GM23338 (cell line): ENCODE measurements around the gene MARCKS. TPM values are rescaled to one million over a fixed set of nuclear protein-coding genes. Genes with fewer than 3 reads are reported as not detected.

Experiments used
- ATAC-seq: fragments of 200-7000 bp; cut with Tn5 transposase; 3 replicates; pipeline ENCODE4 v1.9.1; 2020
- DNase-seq: peaks from one replicate; pipeline ENCODE4 v3.0.0-alpha.2; 2015; ENCODE audit warnings: low spot score
- H2AFZ ChIP-seq: fragments of 200-600 bp; sonication (generic); 2 replicates; pipeline ENCODE4 v1.8.0; 2016; ENCODE audit warnings: antibody characterized with exemption, mild to moderate bottlenecking, moderate library complexity
- H3F3A ChIP-seq: fragments of 200-600 bp; sonication (generic); replicated peaks from 2 replicates; pipeline ENCODE4 v1.8.0; 2017; ENCODE audit warnings: antibody characterized with exemption, mixed run types, low read depth
- H3K27ac ChIP-seq: fragments of 200-600 bp; sonication (generic); 2 replicates; pipeline ENCODE4 v1.6.1; 2016; ENCODE audit warnings: low read depth
- H3K27me3 ChIP-seq: fragments of 200-600 bp; sonication (generic); 2 replicates; pipeline ENCODE4 v1.8.0; 2016; ENCODE audit warnings: mild to moderate bottlenecking, mixed run types, moderate library complexity; ENCODE audit not compliant: insufficient read depth
- H3K36me3 ChIP-seq: fragments of 200-600 bp; sonication (generic); 2 replicates; pipeline ENCODE4 v1.8.0; 2016; ENCODE audit warnings: mild to moderate bottlenecking; ENCODE audit not compliant: insufficient read depth
- H3K4me1 ChIP-seq: fragments of 200-600 bp; sonication (generic); 2 replicates; pipeline ENCODE4 v1.8.0; 2016; ENCODE audit warnings: mild to moderate bottlenecking, moderate library complexity; ENCODE audit not compliant: insufficient read depth
- H3K4me2 ChIP-seq: fragments of 200-600 bp; sonication (generic); 2 replicates; pipeline ENCODE4 v1.7.1; 2017; ENCODE audit warnings: mixed run types
- H3K4me3 ChIP-seq: fragments of 200-600 bp; sonication (generic); 2 replicates; pipeline ENCODE4 v1.6.1; 2016; ENCODE audit warnings: mixed run types
- H3K79me2 ChIP-seq: fragments of 200-600 bp; sonication (generic); replicated peaks from 2 replicates; pipeline ENCODE4 v1.8.0; 2017; ENCODE audit warnings: mild to moderate bottlenecking; ENCODE audit not compliant: insufficient read depth
- H3K9me2 ChIP-seq: fragments of 200-600 bp; sonication (generic); 2 replicates; pipeline ENCODE4 v1.8.0; 2017; ENCODE audit not compliant: insufficient read depth
- H4K20me1 ChIP-seq: fragments of 200-600 bp; sonication (generic); replicated peaks from 2 replicates; pipeline ENCODE4 v1.8.0; 2017; ENCODE audit warnings: mild to moderate bottlenecking; ENCODE audit not compliant: insufficient read depth
- H3K27ac Mint-ChIP-seq: 2 replicates; pipeline ENCODE4 v1.8.0; 2020; ENCODE audit warnings: inconsistent platforms, mild to moderate bottlenecking, moderate library complexity, mixed read lengths
- H3K27me3 Mint-ChIP-seq: 3 replicates; pipeline ENCODE4 v1.8.0; 2022; ENCODE audit warnings: low read depth, mild to moderate bottlenecking, moderate library complexity, mixed read lengths, inconsistent platforms; ENCODE audit not compliant: insufficient read depth, poor library complexity
- H3K36me3 Mint-ChIP-seq: 3 replicates; pipeline ENCODE4 v1.8.0; 2021; ENCODE audit warnings: low read depth, mild to moderate bottlenecking, inconsistent platforms, moderate library complexity, mixed read lengths
- H3K4me1 Mint-ChIP-seq: 3 replicates; pipeline ENCODE4 v1.8.0; 2020; ENCODE audit warnings: mild to moderate bottlenecking, inconsistent platforms, mixed read lengths
- H3K4me3 Mint-ChIP-seq: 3 replicates; pipeline ENCODE4 v1.8.0; 2021; ENCODE audit warnings: moderate library complexity, mild to moderate bottlenecking, inconsistent platforms, mixed read lengths
- H3K9me3 Mint-ChIP-seq: 3 replicates; pipeline ENCODE4 v1.8.0; 2020; ENCODE audit warnings: moderate library complexity, mild to moderate bottlenecking, inconsistent platforms, mixed read lengths
- CREB1 ChIP-seq: fragments of 250-450 bp; sonication (Bioruptor Pico); IDR thresholded peaks from 2 replicates; pipeline ENCODE4 v1.5.0; 2020; ENCODE audit warnings: low read depth, mild to moderate bottlenecking, moderate library complexity
- EZH2 ChIP-seq: fragments of 200-600 bp; sonication (generic); IDR thresholded peaks from one replicate; pipeline ENCODE4 v1.8.0; 2017; ENCODE audit warnings: antibody characterized with exemption, mild to moderate bottlenecking, low read depth; ENCODE audit not compliant: unreplicated experiment
- EZH2phosphoT487 ChIP-seq: fragments of 200-600 bp; sonication (generic); IDR thresholded peaks from one replicate; pipeline ENCODE4 v1.8.1; 2018; ENCODE audit warnings: antibody characterized with exemption; ENCODE audit not compliant: unreplicated experiment
- JUNB ChIP-seq: IDR thresholded peaks from one replicate; pipeline ENCODE4 v1.6.1; 2016; ENCODE audit warnings: antibody characterized with exemption; ENCODE audit not compliant: unreplicated experiment
- POLR2AphosphoS5 ChIP-seq: IDR thresholded peaks from 2 replicates; pipeline ENCODE4 v1.6.1; 2016; ENCODE audit warnings: antibody characterized with exemption, low read depth
- STAT1 ChIP-seq: IDR thresholded peaks from one replicate; pipeline ENCODE4 v1.6.1; 2016; ENCODE audit warnings: antibody characterized with exemption; ENCODE audit not compliant: unreplicated experiment
- ZNF331 ChIP-seq: fragments of 250-450 bp; sonication (Bioruptor Pico); IDR thresholded peaks from 2 replicates; pipeline ENCODE4 v1.5.0; 2020; ENCODE audit warnings: low read depth, mild to moderate bottlenecking, moderate library complexity
- polyA plus RNA-seq: library from polyadenylated mRNA; unstranded; fragments of >200 nt; fragmentation: Nextera tagmentation; extraction: Ambion mirVana; gene quantifications from 2 replicates; pipeline ENCODE4 v1.2.1, GENCODE V29; 2016
- total RNA-seq: library from RNA; depleted of rRNA; stranded (reverse); fragments of >200 nt; shearing (Covaris generic); gene quantifications from 2 replicates; pipeline ENCODE4 v1.2.3, GENCODE V29; 2014
- TF ChIP-seq, protein P1 (sequence below): IDR thresholded peaks from one replicate; pipeline ENCODE4 v1.6.1; 2018; ENCODE audit warnings: antibody characterized with exemption; ENCODE audit not compliant: unreplicated experiment
- TF ChIP-seq, protein P2 (sequence below): fragments of 250-450 bp; sonication (Bioruptor Pico); IDR thresholded peaks from 2 replicates; pipeline ENCODE4 v1.5.0; 2020; ENCODE audit warnings: mild to moderate bottlenecking, moderate library complexity
- TF ChIP-seq, protein P3 (sequence below), 2 experiments: fragments of 200-600 bp in 1 of 2; sonication (generic) in 1 of 2; conservative IDR thresholded peaks; 2 replicates each; pipeline versions ENCODE4 v1.5.1 to v1.6.1; 2016 to 2017; ENCODE audit warnings: antibody characterized with exemption in 2 of 2, low read depth in 2 of 2, mild to moderate bottlenecking in 2 of 2, moderate library complexity in 1 of 2
- TF ChIP-seq, protein P4 (sequence below): IDR thresholded peaks from 2 replicates; pipeline ENCODE4 v1.6.1; 2016; ENCODE audit warnings: antibody characterized with exemption

Gene MARCKS
- total and polyA plus RNA-seq, 2 experiments from 2014 or later, result 71.5 to 85.9 TPM

DNA sequence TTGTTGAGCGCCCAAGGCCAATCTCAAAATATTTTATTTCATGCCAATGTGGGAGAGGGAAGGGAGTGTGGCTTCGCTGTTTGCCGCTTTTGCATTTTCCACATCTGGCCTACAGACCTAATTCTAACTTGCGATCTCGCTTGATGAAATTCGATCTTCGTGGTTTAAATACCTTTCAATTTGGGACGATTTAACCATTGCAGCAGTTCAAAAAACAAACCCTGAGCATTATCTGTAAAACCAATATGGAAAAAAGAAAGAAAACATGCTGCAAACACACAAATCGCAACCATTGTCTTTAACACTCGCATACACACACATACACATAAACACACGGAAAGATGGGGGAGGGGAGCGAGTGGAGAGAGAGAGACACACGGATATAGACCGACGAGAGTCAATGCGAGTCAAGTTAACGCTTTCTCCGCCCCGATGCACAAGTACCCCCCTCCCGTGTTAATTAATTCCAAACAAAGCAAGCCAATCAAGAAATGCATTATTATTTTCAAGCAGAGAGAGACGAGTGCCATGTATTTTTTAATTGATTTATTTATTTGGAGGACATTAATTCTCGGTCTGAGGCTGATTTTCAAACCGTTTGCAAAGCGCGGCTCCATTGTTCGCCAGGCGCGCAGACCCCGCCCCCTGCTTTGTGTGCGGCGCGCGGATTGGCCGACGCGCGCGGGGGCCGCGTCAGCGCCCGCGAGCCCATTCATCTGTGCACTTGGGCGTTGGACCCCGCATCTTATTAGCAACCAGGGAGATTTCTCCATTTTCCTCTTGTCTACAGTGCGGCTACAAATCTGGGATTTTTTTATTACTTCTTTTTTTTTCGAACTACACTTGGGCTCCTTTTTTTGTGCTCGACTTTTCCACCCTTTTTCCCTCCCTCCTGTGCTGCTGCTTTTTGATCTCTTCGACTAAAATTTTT lies at the start of gene MARCKS (continued):
- TF ChIP-seq CREB1 (CRISPR knock-in tag), result peak; percentile 55; the same call in 1 of the 2 replicates

DNA sequence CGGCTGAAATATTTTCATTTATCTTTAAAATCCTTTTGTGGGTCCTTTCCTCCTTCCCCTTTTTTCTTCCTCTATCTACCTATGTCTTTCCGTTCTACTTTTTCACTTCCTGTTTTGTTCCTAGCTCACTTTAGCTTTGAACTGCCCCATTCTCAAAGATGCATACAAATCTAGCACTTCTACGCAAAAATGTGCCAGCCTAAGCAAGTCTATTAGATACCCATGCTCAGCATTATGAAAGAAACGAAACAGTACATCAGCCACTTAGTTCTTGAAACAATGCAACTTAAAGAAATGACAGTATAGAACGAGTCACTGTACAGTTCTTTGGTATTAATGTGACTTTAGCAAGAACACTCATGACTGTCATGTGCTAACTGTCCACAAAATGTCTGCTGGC lies 47.3 kb upstream of the MARCKS start:
- H3K27me3 Mint-ChIP-seq, result peaks cover 2% of the 10 kb centered on the region
- DNase-seq (no peak), ATAC-seq (no peak)
- no peaks in the 10 kb centered on the region; the same call in 2 of the 3 replicates for H3K9me3 Mint-ChIP-seq
- no peak overlapping the region for H3K4me2 ChIP-seq
- no peak overlapping the region for H3K27ac Mint-ChIP-seq
- H3K4me3 Mint-ChIP-seq, result no peak overlapping the region
- no peak overlapping the region for H3K4me3 ChIP-seq
- no peaks in the 10 kb centered on the region for H3K4me1 ChIP-seq
- H3K9me2 ChIP-seq, result 0 out of 2 replicates have a peak, but pooled peaks cover 3% of the 10 kb centered on the region
- no peaks in the 10 kb centered on the region for H3K27me3 ChIP-seq
- H3K79me2 ChIP-seq, result no peaks in the 10 kb centered on the region
- H4K20me1 ChIP-seq, result no peaks in the 10 kb centered on the region
- no peak overlapping the region for H2AFZ ChIP-seq
- no peaks in the 10 kb centered on the region for H3K36me3 Mint-ChIP-seq
- H3K4me1 Mint-ChIP-seq, result peaks cover 3% of the 10 kb centered on the region; the same call in 1 of the 3 replicates
- no peak overlapping the region for H3K27ac ChIP-seq
- H3F3A ChIP-seq, result no peaks in the 10 kb centered on the region
- no peaks in the 10 kb centered on the region for H3K36me3 ChIP-seq
- TF ChIP-seq ZNF331 (CRISPR knock-in tag), result no peak
- no peak for TF ChIP-seq STAT1
- TF ChIP-seq, protein P1, sequence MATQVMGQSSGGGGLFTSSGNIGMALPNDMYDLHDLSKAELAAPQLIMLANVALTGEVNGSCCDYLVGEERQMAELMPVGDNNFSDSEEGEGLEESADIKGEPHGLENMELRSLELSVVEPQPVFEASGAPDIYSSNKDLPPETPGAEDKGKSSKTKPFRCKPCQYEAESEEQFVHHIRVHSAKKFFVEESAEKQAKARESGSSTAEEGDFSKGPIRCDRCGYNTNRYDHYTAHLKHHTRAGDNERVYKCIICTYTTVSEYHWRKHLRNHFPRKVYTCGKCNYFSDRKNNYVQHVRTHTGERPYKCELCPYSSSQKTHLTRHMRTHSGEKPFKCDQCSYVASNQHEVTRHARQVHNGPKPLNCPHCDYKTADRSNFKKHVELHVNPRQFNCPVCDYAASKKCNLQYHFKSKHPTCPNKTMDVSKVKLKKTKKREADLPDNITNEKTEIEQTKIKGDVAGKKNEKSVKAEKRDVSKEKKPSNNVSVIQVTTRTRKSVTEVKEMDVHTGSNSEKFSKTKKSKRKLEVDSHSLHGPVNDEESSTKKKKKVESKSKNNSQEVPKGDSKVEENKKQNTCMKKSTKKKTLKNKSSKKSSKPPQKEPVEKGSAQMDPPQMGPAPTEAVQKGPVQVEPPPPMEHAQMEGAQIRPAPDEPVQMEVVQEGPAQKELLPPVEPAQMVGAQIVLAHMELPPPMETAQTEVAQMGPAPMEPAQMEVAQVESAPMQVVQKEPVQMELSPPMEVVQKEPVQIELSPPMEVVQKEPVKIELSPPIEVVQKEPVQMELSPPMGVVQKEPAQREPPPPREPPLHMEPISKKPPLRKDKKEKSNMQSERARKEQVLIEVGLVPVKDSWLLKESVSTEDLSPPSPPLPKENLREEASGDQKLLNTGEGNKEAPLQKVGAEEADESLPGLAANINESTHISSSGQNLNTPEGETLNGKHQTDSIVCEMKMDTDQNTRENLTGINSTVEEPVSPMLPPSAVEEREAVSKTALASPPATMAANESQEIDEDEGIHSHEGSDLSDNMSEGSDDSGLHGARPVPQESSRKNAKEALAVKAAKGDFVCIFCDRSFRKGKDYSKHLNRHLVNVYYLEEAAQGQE, result no peak
- TF ChIP-seq, protein P2, sequence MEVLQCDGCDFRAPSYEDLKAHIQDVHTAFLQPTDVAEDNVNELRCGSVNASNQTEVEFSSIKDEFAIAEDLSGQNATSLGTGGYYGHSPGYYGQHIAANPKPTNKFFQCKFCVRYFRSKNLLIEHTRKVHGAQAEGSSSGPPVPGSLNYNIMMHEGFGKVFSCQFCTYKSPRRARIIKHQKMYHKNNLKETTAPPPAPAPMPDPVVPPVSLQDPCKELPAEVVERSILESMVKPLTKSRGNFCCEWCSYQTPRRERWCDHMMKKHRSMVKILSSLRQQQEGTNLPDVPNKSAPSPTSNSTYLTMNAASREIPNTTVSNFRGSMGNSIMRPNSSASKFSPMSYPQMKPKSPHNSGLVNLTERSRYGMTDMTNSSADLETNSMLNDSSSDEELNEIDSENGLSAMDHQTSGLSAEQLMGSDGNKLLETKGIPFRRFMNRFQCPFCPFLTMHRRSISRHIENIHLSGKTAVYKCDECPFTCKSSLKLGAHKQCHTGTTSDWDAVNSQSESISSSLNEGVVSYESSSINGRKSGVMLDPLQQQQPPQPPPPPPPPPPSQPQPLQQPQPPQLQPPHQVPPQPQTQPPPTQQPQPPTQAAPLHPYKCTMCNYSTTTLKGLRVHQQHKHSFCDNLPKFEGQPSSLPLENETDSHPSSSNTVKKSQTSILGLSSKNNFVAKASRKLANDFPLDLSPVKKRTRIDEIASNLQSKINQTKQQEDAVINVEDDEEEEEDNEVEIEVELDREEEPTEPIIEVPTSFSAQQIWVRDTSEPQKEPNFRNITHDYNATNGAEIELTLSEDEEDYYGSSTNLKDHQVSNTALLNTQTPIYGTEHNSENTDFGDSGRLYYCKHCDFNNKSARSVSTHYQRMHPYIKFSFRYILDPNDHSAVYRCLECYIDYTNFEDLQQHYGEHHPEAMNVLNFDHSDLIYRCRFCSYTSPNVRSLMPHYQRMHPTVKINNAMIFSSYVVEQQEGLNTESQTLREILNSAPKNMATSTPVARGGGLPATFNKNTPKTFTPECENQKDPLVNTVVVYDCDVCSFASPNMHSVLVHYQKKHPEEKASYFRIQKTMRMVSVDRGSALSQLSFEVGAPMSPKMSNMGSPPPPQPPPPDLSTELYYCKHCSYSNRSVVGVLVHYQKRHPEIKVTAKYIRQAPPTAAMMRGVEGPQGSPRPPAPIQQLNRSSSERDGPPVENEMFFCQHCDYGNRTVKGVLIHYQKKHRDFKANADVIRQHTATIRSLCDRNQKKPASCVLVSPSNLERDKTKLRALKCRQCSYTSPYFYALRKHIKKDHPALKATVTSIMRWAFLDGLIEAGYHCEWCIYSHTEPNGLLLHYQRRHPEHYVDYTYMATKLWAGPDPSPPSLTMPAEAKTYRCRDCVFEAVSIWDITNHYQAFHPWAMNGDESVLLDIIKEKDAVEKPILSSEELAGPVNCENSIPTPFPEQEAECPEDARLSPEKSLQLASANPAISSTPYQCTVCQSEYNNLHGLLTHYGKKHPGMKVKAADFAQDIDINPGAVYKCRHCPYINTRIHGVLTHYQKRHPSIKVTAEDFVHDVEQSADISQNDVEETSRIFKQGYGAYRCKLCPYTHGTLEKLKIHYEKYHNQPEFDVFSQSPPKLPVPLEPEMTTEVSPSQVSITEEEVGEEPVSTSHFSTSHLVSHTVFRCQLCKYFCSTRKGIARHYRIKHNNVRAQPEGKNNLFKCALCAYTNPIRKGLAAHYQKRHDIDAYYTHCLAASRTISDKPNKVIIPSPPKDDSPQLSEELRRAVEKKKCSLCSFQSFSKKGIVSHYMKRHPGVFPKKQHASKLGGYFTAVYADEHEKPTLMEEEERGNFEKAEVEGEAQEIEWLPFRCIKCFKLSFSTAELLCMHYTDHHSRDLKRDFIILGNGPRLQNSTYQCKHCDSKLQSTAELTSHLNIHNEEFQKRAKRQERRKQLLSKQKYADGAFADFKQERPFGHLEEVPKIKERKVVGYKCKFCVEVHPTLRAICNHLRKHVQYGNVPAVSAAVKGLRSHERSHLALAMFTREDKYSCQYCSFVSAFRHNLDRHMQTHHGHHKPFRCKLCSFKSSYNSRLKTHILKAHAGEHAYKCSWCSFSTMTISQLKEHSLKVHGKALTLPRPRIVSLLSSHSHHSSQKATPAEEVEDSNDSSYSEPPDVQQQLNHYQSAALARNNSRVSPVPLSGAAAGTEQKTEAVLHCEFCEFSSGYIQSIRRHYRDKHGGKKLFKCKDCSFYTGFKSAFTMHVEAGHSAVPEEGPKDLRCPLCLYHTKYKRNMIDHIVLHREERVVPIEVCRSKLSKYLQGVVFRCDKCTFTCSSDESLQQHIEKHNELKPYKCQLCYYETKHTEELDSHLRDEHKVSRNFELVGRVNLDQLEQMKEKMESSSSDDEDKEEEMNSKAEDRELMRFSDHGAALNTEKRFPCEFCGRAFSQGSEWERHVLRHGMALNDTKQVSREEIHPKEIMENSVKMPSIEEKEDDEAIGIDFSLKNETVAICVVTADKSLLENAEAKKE, result no peak
- no peak for TF ChIP-seq EZH2phosphoT487
- TF ChIP-seq, protein P3, sequence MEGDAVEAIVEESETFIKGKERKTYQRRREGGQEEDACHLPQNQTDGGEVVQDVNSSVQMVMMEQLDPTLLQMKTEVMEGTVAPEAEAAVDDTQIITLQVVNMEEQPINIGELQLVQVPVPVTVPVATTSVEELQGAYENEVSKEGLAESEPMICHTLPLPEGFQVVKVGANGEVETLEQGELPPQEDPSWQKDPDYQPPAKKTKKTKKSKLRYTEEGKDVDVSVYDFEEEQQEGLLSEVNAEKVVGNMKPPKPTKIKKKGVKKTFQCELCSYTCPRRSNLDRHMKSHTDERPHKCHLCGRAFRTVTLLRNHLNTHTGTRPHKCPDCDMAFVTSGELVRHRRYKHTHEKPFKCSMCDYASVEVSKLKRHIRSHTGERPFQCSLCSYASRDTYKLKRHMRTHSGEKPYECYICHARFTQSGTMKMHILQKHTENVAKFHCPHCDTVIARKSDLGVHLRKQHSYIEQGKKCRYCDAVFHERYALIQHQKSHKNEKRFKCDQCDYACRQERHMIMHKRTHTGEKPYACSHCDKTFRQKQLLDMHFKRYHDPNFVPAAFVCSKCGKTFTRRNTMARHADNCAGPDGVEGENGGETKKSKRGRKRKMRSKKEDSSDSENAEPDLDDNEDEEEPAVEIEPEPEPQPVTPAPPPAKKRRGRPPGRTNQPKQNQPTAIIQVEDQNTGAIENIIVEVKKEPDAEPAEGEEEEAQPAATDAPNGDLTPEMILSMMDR (conservative IDR thresholded peaks at IDR 0.05; ENCODE audit: low read depth in 2 of 2), result no peak
- TF ChIP-seq EZH2, result no peak
- TF ChIP-seq, protein P4, sequence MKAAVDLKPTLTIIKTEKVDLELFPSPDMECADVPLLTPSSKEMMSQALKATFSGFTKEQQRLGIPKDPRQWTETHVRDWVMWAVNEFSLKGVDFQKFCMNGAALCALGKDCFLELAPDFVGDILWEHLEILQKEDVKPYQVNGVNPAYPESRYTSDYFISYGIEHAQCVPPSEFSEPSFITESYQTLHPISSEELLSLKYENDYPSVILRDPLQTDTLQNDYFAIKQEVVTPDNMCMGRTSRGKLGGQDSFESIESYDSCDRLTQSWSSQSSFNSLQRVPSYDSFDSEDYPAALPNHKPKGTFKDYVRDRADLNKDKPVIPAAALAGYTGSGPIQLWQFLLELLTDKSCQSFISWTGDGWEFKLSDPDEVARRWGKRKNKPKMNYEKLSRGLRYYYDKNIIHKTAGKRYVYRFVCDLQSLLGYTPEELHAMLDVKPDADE, result no peak
- no peak for TF ChIP-seq JUNB
- no peak for TF ChIP-seq CREB1 (CRISPR knock-in tag)
- TF ChIP-seq POLR2AphosphoS5, result no peak
